Loucy (cell line): ENCODE measurements around the gene LHFPL5.

Source experiments
- H2AFZ ChIP-seq: fragments of 200-600 bp; sonication (generic); 2 replicates; pipeline ENCODE4 v1.6.0; 2016; ENCODE audit warnings: antibody characterized with exemption, mild to moderate bottlenecking, low read length, moderate library complexity
- H3F3A ChIP-seq: fragments of 200-600 bp; 2 replicates; pipeline ENCODE4 v1.6.0; 2016; ENCODE audit warnings: antibody characterized with exemption, low read depth, mild to moderate bottlenecking
- H3K27me3 ChIP-seq: fragments of 200-600 bp; sonication (generic); 2 replicates; pipeline ENCODE4 v1.6.1; 2014; ENCODE audit warnings: low read length, mild to moderate bottlenecking; ENCODE audit not compliant: insufficient read depth, poor library complexity, severe bottlenecking
- H3K36me3 ChIP-seq: fragments of 200-600 bp; sonication (generic); 2 replicates; pipeline ENCODE4 v1.6.1; 2016; ENCODE audit warnings: low read length; ENCODE audit not compliant: insufficient read depth
- H3K4me1 ChIP-seq: fragments of 200-600 bp; sonication (generic); 2 replicates; pipeline ENCODE4 v1.5.1; 2014; ENCODE audit warnings: low read length, mild to moderate bottlenecking; ENCODE audit not compliant: insufficient read depth, poor library complexity, severe bottlenecking
- H3K4me2 ChIP-seq: fragments of 200-600 bp; sonication (generic); 2 replicates; pipeline ENCODE4 v1.6.0; 2014; ENCODE audit warnings: antibody characterized with exemption, low read length, low read depth, mild to moderate bottlenecking; ENCODE audit not compliant: poor library complexity, severe bottlenecking
- H3K4me3 ChIP-seq: fragments of 200-600 bp; sonication (generic); 2 replicates; pipeline ENCODE4 v1.5.1; 2014; ENCODE audit warnings: low read length, mild to moderate bottlenecking, mixed read lengths; ENCODE audit not compliant: poor library complexity, severe bottlenecking
- H3K79me2 ChIP-seq: fragments of 200-600 bp; sonication (generic); 2 replicates; pipeline ENCODE4 v1.6.1; 2014; ENCODE audit warnings: low read length; ENCODE audit not compliant: insufficient read depth
- H3K9ac ChIP-seq: fragments of 200-600 bp; sonication (generic); 2 replicates; pipeline ENCODE4 v1.6.0; 2014; ENCODE audit warnings: mild to moderate bottlenecking, low read depth, low read length, moderate library complexity; ENCODE audit not compliant: poor library complexity, severe bottlenecking
- H3K9me2 ChIP-seq: fragments of 200-600 bp; sonication (generic); replicated peaks from 2 replicates; pipeline ENCODE4 v1.6.1; 2016; ENCODE audit warnings: low read depth, low read length, mixed read lengths
- H3K9me3 ChIP-seq: fragments of 200-600 bp; sonication (generic); 2 replicates; pipeline ENCODE4 v1.6.1; 2014; ENCODE audit warnings: mild to moderate bottlenecking, antibody characterized with exemption, low read length, low read depth; ENCODE audit not compliant: insufficient read depth
- H4K20me1 ChIP-seq: fragments of 200-600 bp; sonication (generic); 2 replicates; pipeline ENCODE4 v1.6.0; 2014; ENCODE audit warnings: antibody characterized with exemption, low read length, mild to moderate bottlenecking; ENCODE audit not compliant: insufficient read depth, poor library complexity, severe bottlenecking
- EZH2phosphoT487 ChIP-seq: fragments of 200-600 bp; IDR thresholded peaks from 2 replicates; pipeline ENCODE4 v1.6.1; 2018; ENCODE audit warnings: antibody characterized with exemption, mild to moderate bottlenecking, moderate library complexity, borderline replicate concordance
- TF ChIP-seq, protein P1 (sequence below): fragments of 200-600 bp; sonication (generic); conservative IDR thresholded peaks from 2 replicates; pipeline ENCODE4 v1.5.1; 2014; ENCODE audit warnings: mild to moderate bottlenecking, antibody characterized with exemption, low read length

Gene LHFPL5

DNA sequence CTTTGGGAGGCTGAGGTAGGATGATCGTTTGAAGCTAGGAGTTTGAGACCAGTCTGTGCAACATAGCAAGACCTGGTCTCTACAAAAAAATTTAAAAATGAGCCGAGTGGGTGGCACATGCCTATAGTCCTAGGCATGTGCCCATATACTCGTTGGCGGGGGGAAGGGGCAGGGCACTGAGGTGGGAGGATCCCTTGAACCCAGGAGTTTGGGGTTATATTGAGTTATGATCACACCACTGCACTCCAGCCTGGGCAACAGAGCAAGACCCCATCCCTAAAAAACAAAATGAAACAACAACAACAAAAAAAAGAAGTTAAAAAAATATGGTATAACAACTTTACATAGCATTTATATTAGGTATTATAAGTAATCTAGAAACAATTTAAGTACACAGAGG, 47.8 kb downstream of the LHFPL5 start:
- Histone ChIP-seq H2AFZ (no peak overlapping the region), H3F3A (no peaks in the 10 kb centered on the region), H3K9me3 (peaks cover 5% of the 10 kb centered on the region; the same call in 1 of the 2 replicates), H3K4me3 (no peak overlapping the region), H3K4me1 (no peaks in the 10 kb centered on the region), H3K36me3 (peaks cover 88% of the 10 kb centered on the region), H3K27me3 (no peaks in the 10 kb centered on the region), H3K9ac (no peak overlapping the region), H3K79me2 (no peaks in the 10 kb centered on the region; the same call in 1 of the 2 replicates), H4K20me1 (no peaks in the 10 kb centered on the region), H3K4me2 (no peak overlapping the region), H3K9me2 (no peaks in the 10 kb centered on the region)
- TF ChIP-seq EZH2phosphoT487 = no peak
- TF ChIP-seq, protein P1, sequence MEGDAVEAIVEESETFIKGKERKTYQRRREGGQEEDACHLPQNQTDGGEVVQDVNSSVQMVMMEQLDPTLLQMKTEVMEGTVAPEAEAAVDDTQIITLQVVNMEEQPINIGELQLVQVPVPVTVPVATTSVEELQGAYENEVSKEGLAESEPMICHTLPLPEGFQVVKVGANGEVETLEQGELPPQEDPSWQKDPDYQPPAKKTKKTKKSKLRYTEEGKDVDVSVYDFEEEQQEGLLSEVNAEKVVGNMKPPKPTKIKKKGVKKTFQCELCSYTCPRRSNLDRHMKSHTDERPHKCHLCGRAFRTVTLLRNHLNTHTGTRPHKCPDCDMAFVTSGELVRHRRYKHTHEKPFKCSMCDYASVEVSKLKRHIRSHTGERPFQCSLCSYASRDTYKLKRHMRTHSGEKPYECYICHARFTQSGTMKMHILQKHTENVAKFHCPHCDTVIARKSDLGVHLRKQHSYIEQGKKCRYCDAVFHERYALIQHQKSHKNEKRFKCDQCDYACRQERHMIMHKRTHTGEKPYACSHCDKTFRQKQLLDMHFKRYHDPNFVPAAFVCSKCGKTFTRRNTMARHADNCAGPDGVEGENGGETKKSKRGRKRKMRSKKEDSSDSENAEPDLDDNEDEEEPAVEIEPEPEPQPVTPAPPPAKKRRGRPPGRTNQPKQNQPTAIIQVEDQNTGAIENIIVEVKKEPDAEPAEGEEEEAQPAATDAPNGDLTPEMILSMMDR = no peak

DNA sequence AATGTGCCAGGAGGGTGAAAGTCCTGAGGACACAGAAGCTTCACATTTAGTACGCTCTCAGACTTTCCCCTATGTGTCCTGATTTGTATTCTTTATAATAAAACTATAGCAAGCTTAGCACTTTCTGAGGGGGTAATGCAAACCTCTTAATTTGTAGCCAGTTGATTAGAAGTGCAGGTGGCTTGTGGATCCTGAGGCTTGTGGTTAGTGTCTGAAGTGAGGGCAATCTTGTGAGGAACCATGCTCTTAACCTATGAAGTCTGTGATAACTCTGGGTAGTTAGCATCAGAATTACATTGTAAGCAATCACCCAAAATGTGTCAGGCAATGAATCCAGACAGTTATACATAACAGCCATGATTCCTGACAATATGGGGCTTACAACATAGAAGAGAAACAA, 51.1 kb downstream of the LHFPL5 start:
- no peak overlapping the region for H3K9ac ChIP-seq
- H3K4me2 ChIP-seq = no peak overlapping the region
- no peaks in the 10 kb centered on the region for H3K9me3 ChIP-seq
- H2AFZ ChIP-seq = no peak overlapping the region
- no peaks in the 10 kb centered on the region for H3K4me1 ChIP-seq
- no peaks in the 10 kb centered on the region for H4K20me1 ChIP-seq
- no peaks in the 10 kb centered on the region for H3K27me3 ChIP-seq
- no peak overlapping the region for H3K4me3 ChIP-seq
- TF ChIP-seq, protein P1 = no peak
- TF ChIP-seq EZH2phosphoT487 = no peak
- no peaks in the 10 kb centered on the region for H3F3A ChIP-seq
- H3K79me2 ChIP-seq = no peaks in the 10 kb centered on the region
- peaks cover 88% of the 10 kb centered on the region for H3K36me3 ChIP-seq
- no peaks in the 10 kb centered on the region for H3K9me2 ChIP-seq

DNA sequence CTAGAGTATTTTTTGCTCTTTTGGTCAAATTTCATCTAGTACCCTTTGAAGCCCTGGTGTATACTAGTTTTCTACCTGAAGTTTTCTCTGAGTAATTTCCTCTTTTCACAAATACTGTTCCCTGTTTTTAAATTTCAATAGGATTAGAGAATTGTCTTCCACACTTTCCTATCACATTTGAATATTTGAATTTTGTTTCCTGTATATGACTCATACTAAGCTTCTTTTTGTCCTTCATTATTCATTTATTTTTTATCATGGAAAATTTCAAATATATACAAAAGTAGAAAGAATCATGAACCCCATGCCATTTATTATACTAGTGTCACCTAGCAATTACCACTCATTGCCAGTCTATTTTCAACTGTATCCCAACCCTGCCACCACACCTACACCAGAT, 52.7 kb downstream of the LHFPL5 start:
- Histone ChIP-seq H3K36me3 (peaks cover 86% of the 10 kb centered on the region), H3K9me2 (no peaks in the 10 kb centered on the region), H4K20me1 (no peaks in the 10 kb centered on the region), H2AFZ (no peak overlapping the region), H3K9ac (no peak overlapping the region), H3F3A (no peaks in the 10 kb centered on the region), H3K27me3 (no peaks in the 10 kb centered on the region), H3K4me2 (no peak overlapping the region), H3K79me2 (peaks cover 10% of the 10 kb centered on the region; the same call in 1 of the 2 replicates), H3K9me3 (no peaks in the 10 kb centered on the region), H3K4me1 (no peaks in the 10 kb centered on the region), H3K4me3 (no peak overlapping the region)
- TF ChIP-seq, protein P1 = no peak
- no peak for TF ChIP-seq EZH2phosphoT487
